ENCODE results near the gene NRXN3.

The NRXN3 gene

GRCh38 chr14:78902010-78902623 lies 731.9 kb downstream of the NRXN3 start:
- Histone ChIP-seq H3K9me3 (replicated peaks in 1 of 11) (no peaks in the 10 kb centered on the region), H3K4me3 (no peak overlapping the region), H4K20me1 (no peaks in the 10 kb centered on the region), H3K9ac (no peak overlapping the region), H3K27me3 (no peaks in the 10 kb centered on the region), H3K4me1 (no peaks in the 10 kb centered on the region), H3K4me2 (no peak overlapping the region), H3K27ac (no peak overlapping the region), H3K36me3 (no peaks in the 10 kb centered on the region)
- TF ChIP-seq Cebpa-rat (IDR thresholded peaks at IDR 0.05) = no peak

DNA sequence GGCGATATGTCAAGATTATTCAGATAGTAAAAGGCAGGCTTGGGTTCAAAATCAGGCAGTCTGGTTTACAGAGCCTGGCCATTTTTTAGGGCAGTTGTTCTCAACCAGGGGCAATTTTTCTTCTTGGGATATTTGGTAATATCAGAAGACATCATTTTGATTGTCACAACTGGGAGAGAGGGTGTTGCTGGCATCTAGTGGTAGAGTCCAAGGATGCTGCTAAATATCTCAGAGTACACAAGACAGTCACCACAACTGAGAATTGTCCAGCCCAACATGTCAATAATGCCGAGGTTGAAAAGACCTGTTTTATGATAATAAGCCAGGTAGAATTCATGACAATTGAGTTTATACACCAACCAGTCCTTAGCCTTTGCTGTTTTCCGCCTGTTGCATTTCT lies 733.9 kb downstream of the NRXN3 start:
- H3K4me3 ChIP-seq = no peak overlapping the region
- no peak overlapping the region for H3K9ac ChIP-seq
- H3K27ac ChIP-seq = no peak overlapping the region
- H3K27me3 ChIP-seq = no peaks in the 10 kb centered on the region
- no peaks in the 10 kb centered on the region for H4K20me1 ChIP-seq
- no peak overlapping the region for H3K4me2 ChIP-seq
- H3K4me1 ChIP-seq = no peaks in the 10 kb centered on the region
- peaks cover 0 to 6% (median 3%) of the 10 kb centered on the region in 11 experiments; a peak in 8 of 22 replicates for H3K9me3 ChIP-seq (replicated peaks in 1 of 11)
- H3K36me3 ChIP-seq = no peaks in the 10 kb centered on the region
- no peak for TF ChIP-seq Cebpa-rat (IDR thresholded peaks at IDR 0.05)

DNA sequence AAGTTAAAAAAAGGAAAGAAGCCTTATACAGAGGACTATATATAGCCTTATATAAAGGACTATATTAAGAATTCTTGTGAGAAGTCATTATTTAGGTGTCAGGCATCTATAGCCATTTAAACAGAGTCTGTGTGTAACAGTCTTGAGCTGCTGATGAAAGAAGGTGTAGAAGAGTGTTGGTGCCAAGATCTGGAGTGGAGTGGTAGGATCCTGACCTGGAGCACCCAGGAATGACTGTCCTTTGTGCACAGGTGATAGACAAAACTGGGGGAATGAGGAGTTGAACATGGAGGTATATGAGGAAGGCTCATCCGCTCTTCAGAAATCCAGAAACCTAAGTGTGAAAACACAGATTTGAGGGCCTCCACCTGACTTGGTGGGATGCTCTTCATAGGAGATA lies 747.3 kb downstream of the NRXN3 start:
- Histone ChIP-seq H3K36me3 (no peaks in the 10 kb centered on the region), H3K4me2 (no peak overlapping the region), H3K9me3 (replicated peaks in 1 of 11) (no peaks in the 10 kb centered on the region), H3K4me1 (peaks cover 0 to 9% (median 0%) of the 10 kb centered on the region in 10 experiments; a peak in 5 of 20 replicates), H3K27ac (no peak overlapping the region), H3K9ac (no peak overlapping the region), H3K27me3 (no peaks in the 10 kb centered on the region), H3K4me3 (no peak overlapping the region), H4K20me1 (no peaks in the 10 kb centered on the region)
- TF ChIP-seq Cebpa-rat (IDR thresholded peaks at IDR 0.05) = no peak

DNA sequence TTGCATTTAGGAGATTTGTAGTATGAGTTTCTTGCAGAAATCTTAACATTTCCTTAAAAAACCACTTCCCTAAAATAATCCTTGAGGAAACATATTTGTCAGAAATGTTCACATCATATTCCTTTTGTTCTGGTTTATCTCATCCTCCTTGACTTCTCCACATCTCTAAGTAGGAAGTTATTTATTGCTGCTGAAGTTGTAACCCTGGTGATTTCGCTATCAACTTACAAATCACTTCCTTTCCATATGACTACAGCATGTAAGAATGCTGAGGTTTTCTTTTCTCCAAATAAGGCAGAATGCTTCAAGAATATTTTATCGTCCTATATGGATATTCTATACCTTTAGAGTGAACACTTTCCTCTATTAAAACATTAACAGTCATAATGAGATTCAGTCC lies 751.7 kb downstream of the NRXN3 start:
- Histone ChIP-seq H4K20me1 (no peaks in the 10 kb centered on the region), H3K36me3 (no peaks in the 10 kb centered on the region), H3K27ac (no peak overlapping the region; a peak in 1 of 22 replicates), H3K4me3 (no peak overlapping the region), H3K9me3 (replicated peaks in 1 of 11) (no peaks in the 10 kb centered on the region), H3K27me3 (no peaks in the 10 kb centered on the region), H3K4me1 (peaks cover 0 to 15% (median 0%) of the 10 kb centered on the region in 10 experiments; a peak in 5 of 20 replicates), H3K4me2 (peak overlapping the region in 3 of 11 experiments; percentile 16 to 55 (median 23); a peak in 4 of 22 replicates), H3K9ac (no peak overlapping the region)
- TF ChIP-seq Cebpa-rat (IDR thresholded peaks at IDR 0.05) = no peak

DNA sequence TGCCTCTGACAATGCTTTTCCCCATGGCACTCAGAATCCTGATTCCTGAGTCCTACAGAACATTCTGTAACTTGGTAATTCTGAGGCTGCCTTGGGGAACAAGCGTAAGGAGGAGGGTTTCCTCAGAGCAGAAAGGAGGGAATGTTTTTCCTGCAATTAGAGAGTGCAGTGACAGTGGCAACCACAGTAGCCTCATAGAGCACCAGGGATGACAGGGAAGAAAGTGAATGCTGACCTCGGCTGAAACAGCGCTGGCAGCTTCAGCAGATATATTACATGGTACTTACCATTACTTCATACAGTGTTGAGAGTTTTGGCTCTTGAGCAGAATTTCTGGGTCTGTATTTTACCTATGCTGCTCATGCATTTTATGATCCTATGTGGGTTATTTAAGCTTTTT lies 757.1 kb downstream of the NRXN3 start:
- Histone ChIP-seq H3K4me3 (no peak overlapping the region), H3K27me3 (no peaks in the 10 kb centered on the region), H3K4me1 (peaks cover 0 to 12% (median 0%) of the 10 kb centered on the region in 10 experiments; a peak in 4 of 20 replicates), H4K20me1 (no peaks in the 10 kb centered on the region), H3K27ac (no peak overlapping the region), H3K4me2 (no peak overlapping the region), H3K9me3 (replicated peaks in 1 of 11) (no peaks in the 10 kb centered on the region), H3K9ac (no peak overlapping the region), H3K36me3 (no peaks in the 10 kb centered on the region)
- no peak for TF ChIP-seq Cebpa-rat (IDR thresholded peaks at IDR 0.05)

DNA sequence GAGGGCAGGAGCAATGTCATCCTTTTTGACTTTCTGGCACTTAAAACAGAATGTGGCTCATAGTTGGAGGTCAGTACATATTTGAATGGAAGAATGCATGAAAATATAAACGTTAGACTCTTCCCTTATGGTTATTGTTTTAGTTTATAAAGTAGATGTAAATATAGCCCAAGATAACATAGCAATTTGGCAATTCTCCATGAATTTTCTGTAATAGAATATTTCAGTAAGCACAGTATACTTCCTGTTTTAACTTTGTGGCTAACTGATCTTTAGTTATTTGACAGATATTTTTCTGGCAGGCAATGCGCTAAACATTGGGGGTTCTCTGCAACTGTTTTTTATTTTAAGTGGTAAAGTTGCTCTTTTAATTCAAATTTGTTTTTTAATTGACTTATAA lies 763.0 kb downstream of the NRXN3 start:
- Histone ChIP-seq H3K9ac (no peak overlapping the region), H3K4me3 (no peak overlapping the region)

DNA sequence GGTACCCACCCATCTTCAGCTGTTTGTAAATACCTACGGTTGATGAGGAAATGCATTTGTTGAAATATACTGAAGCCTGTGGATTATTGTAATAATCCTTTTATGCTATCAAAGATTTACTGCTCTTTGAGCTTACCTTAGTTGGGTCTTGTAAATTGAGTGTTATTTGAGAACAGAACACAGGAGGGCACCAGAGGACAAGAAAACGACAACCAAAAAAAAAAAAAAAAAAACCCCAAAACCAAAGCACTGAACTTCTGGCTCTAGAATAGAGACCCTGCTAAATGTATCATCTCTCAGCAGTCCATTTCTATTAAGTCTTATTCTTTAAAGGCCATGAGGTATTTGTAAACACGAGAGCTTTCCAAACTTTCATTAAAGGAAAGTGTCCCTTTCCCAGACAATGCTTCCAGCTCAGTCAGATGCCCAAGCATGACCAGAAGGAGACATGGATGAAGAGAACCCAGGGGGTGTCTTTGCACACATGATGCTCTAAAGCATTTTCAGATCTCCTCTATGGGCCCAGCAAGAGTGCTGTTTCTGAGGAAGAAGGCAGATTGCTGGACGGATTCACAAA lies 763.9 kb downstream of the NRXN3 start:
- Histone ChIP-seq H3K27ac (no peak overlapping the region), H3K4me3 (no peak overlapping the region), H3K4me2 (no peak overlapping the region), H3K36me3 (no peaks in the 10 kb centered on the region), H3K9ac (no peak overlapping the region), H3K4me1 (peaks cover 0 to 13% (median 0%) of the 10 kb centered on the region in 10 experiments; a peak in 5 of 20 replicates), H4K20me1 (no peaks in the 10 kb centered on the region), H3K27me3 (no peaks in the 10 kb centered on the region), H3K9me3 (replicated peaks in 1 of 11) (no peaks in the 10 kb centered on the region)
- TF ChIP-seq Cebpa-rat (IDR thresholded peaks at IDR 0.05) = no peak

More for the DNA sequence above, 763.0 kb downstream of the NRXN3 start:
- no peaks in the 10 kb centered on the region for H3K36me3 ChIP-seq
- H3K4me1 ChIP-seq = peaks cover 0 to 13% (median 0%) of the 10 kb centered on the region in 10 experiments; a peak in 5 of 20 replicates
- H3K27me3 ChIP-seq = no peaks in the 10 kb centered on the region
- no peak overlapping the region for H3K27ac ChIP-seq
- H3K9me3 ChIP-seq (replicated peaks in 1 of 11) = no peaks in the 10 kb centered on the region
- peak overlapping the region in 2 of 11 experiments; percentile 7 to 35; a peak in 2 of 22 replicates for H3K4me2 ChIP-seq
- no peaks in the 10 kb centered on the region for H4K20me1 ChIP-seq
- no peak for TF ChIP-seq Cebpa-rat (IDR thresholded peaks at IDR 0.05)

- Histone ChIP-seq H3K36me3 (no peaks in the 10 kb centered on the region), H3K27me3 (no peaks in the 10 kb centered on the region), H3K4me3 (no peak overlapping the region), H3K9ac (no peak overlapping the region), H3K27ac (no peak overlapping the region), H3K9me3 (replicated peaks in 1 of 11) (no peaks in the 10 kb centered on the region), H3K4me2 (no peak overlapping the region), H4K20me1 (no peaks in the 10 kb centered on the region), H3K4me1 (peaks cover 0 to 8% (median 0%) of the 10 kb centered on the region in 10 experiments; a peak in 4 of 20 replicates)
- no peak for TF ChIP-seq Cebpa-rat (IDR thresholded peaks at IDR 0.05)
These were observed 776.8 kb downstream of the NRXN3 start for GRCh38 chr14:78946949-78947348.

GRCh38 chr14:78947681-78948080 lies 777.5 kb downstream of the NRXN3 start:
- H3K4me2 ChIP-seq = no peak overlapping the region
- H3K4me1 ChIP-seq = peaks cover 0 to 8% (median 0%) of the 10 kb centered on the region in 10 experiments; a peak in 4 of 20 replicates
- TF ChIP-seq Cebpa-rat (IDR thresholded peaks at IDR 0.05) = no peak
- no peak overlapping the region for H3K9ac ChIP-seq
- no peaks in the 10 kb centered on the region for H3K36me3 ChIP-seq
- H4K20me1 ChIP-seq = no peaks in the 10 kb centered on the region
- no peak overlapping the region for H3K27ac ChIP-seq
- no peaks in the 10 kb centered on the region for H3K27me3 ChIP-seq
- H3K9me3 ChIP-seq (replicated peaks in 1 of 11) = no peaks in the 10 kb centered on the region
- H3K4me3 ChIP-seq = no peak overlapping the region

GRCh38 chr14:78950649-78951048 lies 780.5 kb downstream of the NRXN3 start:
- Histone ChIP-seq H3K9me3 (replicated peaks in 1 of 11) (no peaks in the 10 kb centered on the region), H4K20me1 (no peaks in the 10 kb centered on the region), H3K4me3 (no peak overlapping the region), H3K36me3 (no peaks in the 10 kb centered on the region), H3K4me2 (peak overlapping the region in 2 of 11 experiments; percentile 16; a peak in 2 of 22 replicates), H3K4me1 (peaks cover 0 to 8% (median 0%) of the 10 kb centered on the region in 10 experiments; a peak in 4 of 20 replicates), H3K9ac (no peak overlapping the region), H3K27me3 (no peaks in the 10 kb centered on the region), H3K27ac (no peak overlapping the region)
- no peak for TF ChIP-seq Cebpa-rat (IDR thresholded peaks at IDR 0.05)

Measured in BLaER1 treated with 17β-estradiol and CSF1 and Interleukin-3, amounts not matched to agents 10 nM and 100 nM (cell line).